HG03066 (cell line): ENCODE results near the gene RANGAP1.
"Not testable (repeated sequence)": the region's sequence is repeated elsewhere in the genome, so short reads cannot be mapped to it uniquely, and the experiment has no call there.

Experiments
- ATAC-seq: cut with Tn5 transposase; IDR thresholded peaks from one replicate; pipeline ENCODE4 v1.9.1; 2021; ENCODE audit warnings: low read depth; ENCODE audit not compliant: unreplicated experiment

Gene RANGAP1

GRCh38 chr22:41261541-41262249 lies 24.3 kb downstream of the RANGAP1 start:
- no peak for ATAC-seq

- no peak for ATAC-seq
Measured at GRCh38 chr22:41260871-41261270, 25.1 kb downstream of the RANGAP1 start.

GRCh38 chr22:41259756-41260155 lies 26.2 kb downstream of the RANGAP1 start:
- not testable (repeated sequence) for ATAC-seq

GRCh38 chr22:41257696-41258095 lies 28.3 kb downstream of the RANGAP1 start:
- no peak for ATAC-seq

GRCh38 chr22:41256254-41257253 lies 29.4 kb downstream of the RANGAP1 start:
- no peak for ATAC-seq

GRCh38 chr22:41254230-41254629 lies 31.8 kb downstream of the RANGAP1 start:
- no peak for ATAC-seq

GRCh38 chr22:41252365-41252764 lies 33.6 kb downstream of the RANGAP1 start:
- ATAC-seq: no peak

- no peak for ATAC-seq
Measured at GRCh38 chr22:41250127-41250526, 35.9 kb downstream of the RANGAP1 start.

- no peak for ATAC-seq
Measured at GRCh38 chr22:41249442-41249841, 36.5 kb downstream of the RANGAP1 start.

GRCh38 chr22:41248758-41249157 lies 37.2 kb downstream of the RANGAP1 start:
- ATAC-seq: no peak

GRCh38 chr22:41248314-41248713 lies 37.7 kb downstream of the RANGAP1 start:
- no peak for ATAC-seq

- no peak for ATAC-seq
Measured at GRCh38 chr22:41247703-41248102, 38.3 kb downstream of the RANGAP1 start.

GRCh38 chr22:41245917-41246499 lies 40.0 kb downstream of the RANGAP1 start:
- ATAC-seq: no peak

- no peak for ATAC-seq
Measured at GRCh38 chr22:41243361-41243760, 42.6 kb downstream of the RANGAP1 start.

GRCh38 chr22:41242396-41243117 lies 43.4 kb downstream of the RANGAP1 start:
- no peak for ATAC-seq

GRCh38 chr22:41241133-41241676 lies 44.8 kb downstream of the RANGAP1 start:
- ATAC-seq: no peak

- ATAC-seq: no peak
Measured at GRCh38 chr22:41240377-41241132, 45.4 kb downstream of the RANGAP1 start, which contains the start of gene CHADL. Gene CHADL (minus strand): TSS chr22:41240931. CDS start chr22:41240881, 50 bp downstream.

GRCh38 chr22:41239443-41240128 lies 46.4 kb downstream of the RANGAP1 start:
- no peak for ATAC-seq
